ENCODE results near the gene SPIB. TPM values are rescaled to one million over a fixed set of nuclear protein-coding genes. Genes with fewer than 3 reads are reported as not detected.
"Not testable (repeated sequence)": the region's sequence is repeated elsewhere in the genome, so short reads cannot be mapped to it uniquely, and the experiment has no call there.

SPIB gene
- polyA plus RNA-seq, 1 donor: 1.00 TPM

GRCh38 chr19:50435627-50436026, 16.9 kb downstream of the SPIB start:
- no peak for DNase-seq

- DNase-seq: no peak
Observed at GRCh38 chr19:50437862-50438449, 19.2 kb downstream of the SPIB start.

- not testable (repeated sequence) for DNase-seq
Observed at GRCh38 chr19:50439130-50439529, 20.4 kb downstream of the SPIB start.

GRCh38 chr19:50444059-50444458, 25.3 kb downstream of the SPIB start:
- no peak for DNase-seq

- no peak for DNase-seq
Observed at GRCh38 chr19:50447053-50447452, 28.3 kb downstream of the SPIB start.

GRCh38 chr19:50447750-50448149, 29.0 kb downstream of the SPIB start:
- no peak for DNase-seq

GRCh38 chr19:50449236-50449899, 30.6 kb downstream of the SPIB start:
- DNase-seq: no peak

GRCh38 chr19:50450369-50451222, 31.9 kb downstream of the SPIB start:
- no peak for DNase-seq

- DNase-seq: no peak
Observed at GRCh38 chr19:50451223-50451534, 32.4 kb downstream of the SPIB start.

- no peak for DNase-seq
Observed at GRCh38 chr19:50453243-50453642, 34.5 kb downstream of the SPIB start.

GRCh38 chr19:50455992-50456391, 37.3 kb downstream of the SPIB start:
- no peak for DNase-seq

- DNase-seq: no peak
Observed at GRCh38 chr19:50457300-50457699, 38.6 kb downstream of the SPIB start.

- no peak for DNase-seq
Observed at GRCh38 chr19:50458396-50459066, 39.8 kb downstream of the SPIB start.

- no peak for DNase-seq
Observed at GRCh38 chr19:50459067-50459456, 40.3 kb downstream of the SPIB start.

GRCh38 chr19:50459638-50460037, 40.9 kb downstream of the SPIB start:
- no peak for DNase-seq

- peak; percentile 34 for DNase-seq
Observed at GRCh38 chr19:50460161-50460765, 41.5 kb downstream of the SPIB start.

GRCh38 chr19:50461066-50461875, 42.5 kb downstream of the SPIB start:
- DNase-seq: peak; percentile 67

- DNase-seq: no peak
Observed at GRCh38 chr19:50462970-50463369, 44.2 kb downstream of the SPIB start.

- DNase-seq: no peak
Observed at GRCh38 chr19:50464348-50464747, 45.6 kb downstream of the SPIB start.

- DNase-seq: no peak
Observed at GRCh38 chr19:50465000-50465399, 46.3 kb downstream of the SPIB start.

- DNase-seq: no peak
Observed at GRCh38 chr19:50465986-50466705, 47.4 kb downstream of the SPIB start.
